Dermis blood vessel endothelial cell (primary cell): ENCODE measurements around the gene BCAS1. TPM values are rescaled to one million over a fixed set of nuclear protein-coding genes. Genes with fewer than 3 reads are reported as not detected.
"Not testable (repeated sequence)": the region's sequence is repeated elsewhere in the genome, so short reads cannot be mapped to it uniquely, and the experiment has no call there.

Source experiments
- DNase-seq: peaks from one replicate; pipeline ENCODE4 v3.0.0; 2010
- total RNA-seq: library from RNA; depleted of rRNA; stranded (reverse); fragments of >200 nt; gene quantifications from 2 replicates; pipeline ENCODE4 v1.2.3, GENCODE V29; 2014

The BCAS1 gene
- total RNA-seq, 1 donor from 2014 or later: not detected

GRCh38 chr20:54013471-54013870, 56.9 kb downstream of the BCAS1 start:
- DNase-seq: no peak

GRCh38 chr20:54011346-54011745, 59.0 kb downstream of the BCAS1 start:
- no peak for DNase-seq

DNA sequence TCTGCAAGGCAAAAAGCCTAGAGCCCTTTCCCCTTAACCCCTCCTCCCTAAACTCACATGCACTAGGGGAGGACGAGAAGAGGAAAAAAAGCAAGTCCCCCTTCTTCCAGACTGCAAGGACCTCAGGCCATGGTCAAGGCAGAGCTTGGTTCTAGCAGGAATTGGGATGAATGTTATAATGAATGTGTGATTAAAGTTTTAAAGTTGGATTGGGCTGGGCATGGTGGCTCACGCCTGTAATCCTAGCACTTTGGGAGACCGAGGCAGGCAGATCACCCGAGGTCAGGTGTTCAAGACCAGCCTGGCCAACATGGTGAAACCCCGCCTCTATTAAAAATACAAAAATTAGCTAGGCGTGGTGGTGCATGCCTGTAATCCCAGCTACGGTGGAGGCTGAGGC, 64.2 kb downstream of the BCAS1 start:
- not testable (repeated sequence) for DNase-seq

- DNase-seq: no peak
These were observed 64.9 kb downstream of the BCAS1 start for GRCh38 chr20:54005524-54005923.

DNA sequence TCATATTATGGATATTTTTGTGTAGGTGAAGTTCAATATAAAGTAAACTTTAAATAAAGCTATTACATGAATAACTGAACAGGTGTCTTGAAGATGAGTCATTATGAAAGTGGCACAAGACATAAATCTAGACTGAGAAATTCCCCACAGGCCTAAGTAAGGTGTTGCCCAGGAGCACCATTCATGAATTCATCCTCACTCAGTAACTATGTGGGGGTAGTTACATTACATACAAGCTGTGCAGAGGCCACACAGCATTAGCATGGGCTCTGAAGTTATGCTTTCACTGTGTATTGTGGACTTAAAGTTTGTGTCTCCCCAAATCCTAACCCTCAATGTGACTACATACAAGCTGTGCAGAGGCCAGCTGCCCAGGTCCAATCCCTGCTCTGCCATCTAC, 65.9 kb downstream of the BCAS1 start:
- DNase-seq: no peak

- no peak for DNase-seq
These were observed 67.7 kb downstream of the BCAS1 start for GRCh38 chr20:54002741-54003140.

DNA sequence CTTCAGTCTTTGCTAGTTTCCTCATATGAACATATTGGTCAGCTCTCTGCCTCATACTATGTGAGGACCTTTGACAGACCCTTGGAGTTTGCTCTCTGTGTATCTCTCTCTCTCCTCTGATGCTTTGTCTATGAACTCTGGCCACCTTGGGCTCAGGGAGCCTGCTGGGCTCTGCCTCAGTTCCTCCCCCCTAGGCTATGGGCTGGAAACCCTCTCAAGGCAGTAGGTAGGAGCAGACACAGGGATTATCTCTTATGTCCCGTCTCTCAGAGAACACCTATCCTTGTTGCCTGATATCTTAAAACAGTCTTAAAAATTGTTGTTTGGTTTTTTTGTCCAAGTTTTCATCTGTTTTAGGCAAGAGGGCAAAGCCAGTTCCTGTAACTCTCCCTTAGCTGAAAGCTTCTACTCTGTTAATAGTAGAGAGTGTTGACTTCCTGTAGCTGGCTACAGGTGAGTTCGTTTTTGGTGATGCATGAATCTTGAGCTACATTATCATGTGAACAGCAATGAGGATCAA, 68.3 kb downstream of the BCAS1 start:
- no peak for DNase-seq

- DNase-seq: no peak
These were observed 69.5 kb downstream of the BCAS1 start for GRCh38 chr20:54000914-54001313.

- no peak for DNase-seq
These were observed 70.1 kb downstream of the BCAS1 start for GRCh38 chr20:54000262-54000661.

GRCh38 chr20:53999077-53999476, 71.3 kb downstream of the BCAS1 start:
- no peak for DNase-seq

- DNase-seq: no peak
These were observed 73.6 kb downstream of the BCAS1 start for GRCh38 chr20:53996584-53997486.

- no peak for DNase-seq
These were observed 74.4 kb downstream of the BCAS1 start for GRCh38 chr20:53995949-53996348.

DNA sequence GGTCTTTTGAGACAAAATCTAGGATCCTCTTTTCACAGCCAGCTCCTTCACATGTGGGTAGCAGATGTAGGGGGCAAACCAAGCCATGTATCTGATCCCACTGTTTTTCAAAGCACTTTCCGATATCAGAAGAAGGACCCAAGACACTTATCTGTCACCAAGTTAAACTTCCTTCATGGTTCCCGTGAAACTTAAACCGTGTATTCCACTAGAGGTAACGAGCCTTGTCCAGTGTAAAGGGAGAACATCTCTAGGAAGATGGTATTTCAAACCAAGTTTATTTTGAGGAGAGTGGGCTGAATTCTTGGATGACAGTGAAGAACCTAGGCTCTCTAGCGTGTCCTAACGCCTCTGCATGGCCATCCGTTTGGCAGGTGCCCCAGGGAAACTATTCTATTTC, 76.3 kb downstream of the BCAS1 start:
- no peak for DNase-seq

DNA sequence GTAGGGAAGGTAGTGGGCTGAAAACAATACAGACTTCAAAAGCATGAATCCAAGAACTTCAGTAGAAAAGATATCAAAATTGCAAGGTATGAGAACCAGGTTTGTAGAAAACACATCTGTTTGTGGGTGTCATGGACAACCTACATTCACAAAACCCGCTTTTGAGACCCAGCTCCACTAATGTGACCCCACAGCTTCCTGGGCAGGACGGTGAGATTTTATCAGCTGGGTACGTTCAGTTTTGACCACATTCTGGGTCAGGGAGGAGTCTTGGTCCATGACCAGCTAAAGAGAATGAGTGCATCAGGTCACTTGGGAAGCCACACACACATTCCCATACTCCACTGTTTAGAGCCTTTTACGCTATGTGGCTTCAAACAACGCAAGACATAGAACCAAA, 77.1 kb downstream of the BCAS1 start:
- DNase-seq: no peak

- DNase-seq: no peak
These were observed 79.5 kb downstream of the BCAS1 start for GRCh38 chr20:53990768-53991450.

GRCh38 chr20:53990003-53990402, 80.4 kb downstream of the BCAS1 start:
- no peak for DNase-seq

DNA sequence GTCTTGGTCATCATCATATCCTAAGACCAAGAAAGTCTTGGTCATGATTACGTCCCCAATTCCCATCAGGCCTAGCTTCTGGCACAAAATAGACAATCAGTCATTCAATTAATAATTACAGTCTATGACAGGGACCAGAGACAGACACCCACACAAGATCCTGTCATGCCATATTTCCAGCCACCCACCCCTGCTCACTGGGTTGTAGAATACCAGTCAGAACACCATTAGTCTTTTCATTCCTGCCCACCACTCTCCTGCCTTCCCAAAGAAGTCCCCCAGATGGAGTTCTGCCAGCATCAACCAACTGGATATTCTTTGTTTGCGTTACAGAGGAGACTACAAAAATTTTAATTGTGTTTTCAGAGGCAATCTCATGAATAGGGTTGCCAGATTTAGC, 81.0 kb downstream of the BCAS1 start:
- no peak for DNase-seq

DNA sequence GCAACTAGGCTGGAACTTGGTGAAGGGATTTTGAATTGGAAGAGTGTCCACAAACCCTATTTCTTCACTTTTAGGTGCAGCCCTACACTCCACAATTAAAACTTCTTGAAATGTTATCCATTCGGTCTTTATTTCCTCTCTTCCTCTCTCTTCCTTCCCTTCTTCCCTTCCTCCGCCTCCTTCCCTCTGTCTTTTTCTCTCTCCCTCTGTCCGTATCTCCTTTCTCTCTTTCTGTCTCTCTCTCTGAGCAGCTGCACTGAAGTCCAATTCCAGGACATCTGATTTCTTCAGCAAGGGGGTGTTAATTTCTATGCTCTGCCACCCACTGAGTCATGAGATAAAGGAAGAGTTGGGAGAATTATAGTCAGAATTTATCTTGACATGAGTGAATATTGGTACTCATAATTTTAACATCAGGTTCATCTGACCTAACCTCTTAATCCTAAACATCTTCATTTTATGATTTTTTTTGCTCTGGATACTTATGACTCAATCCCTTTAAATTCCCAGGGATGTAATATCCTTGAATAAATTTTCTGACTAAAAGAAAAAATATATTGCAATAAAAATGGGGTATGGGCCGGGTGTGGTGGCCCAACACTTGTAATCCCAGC, 84.2 kb downstream of the BCAS1 start:
- no peak for DNase-seq

DNA sequence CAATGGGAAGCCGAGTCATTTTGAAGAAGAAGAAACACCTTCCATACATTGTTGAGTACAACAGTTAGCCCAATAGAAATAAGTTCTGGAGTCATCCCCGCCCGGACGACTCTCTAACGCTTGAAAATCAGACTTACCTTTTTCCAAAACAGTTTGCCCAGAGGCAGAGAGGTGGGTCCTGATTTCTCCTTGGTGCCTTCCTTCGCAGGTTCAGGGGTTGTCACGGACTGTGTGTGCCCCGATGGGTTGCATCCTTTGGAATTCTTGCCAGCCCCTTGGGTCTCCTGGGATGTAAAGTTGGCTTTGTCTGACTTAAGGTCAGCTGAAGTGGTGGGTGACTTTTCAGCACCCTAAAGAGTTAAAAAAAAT, 85.3 kb downstream of the BCAS1 start:
- no peak for DNase-seq

DNA sequence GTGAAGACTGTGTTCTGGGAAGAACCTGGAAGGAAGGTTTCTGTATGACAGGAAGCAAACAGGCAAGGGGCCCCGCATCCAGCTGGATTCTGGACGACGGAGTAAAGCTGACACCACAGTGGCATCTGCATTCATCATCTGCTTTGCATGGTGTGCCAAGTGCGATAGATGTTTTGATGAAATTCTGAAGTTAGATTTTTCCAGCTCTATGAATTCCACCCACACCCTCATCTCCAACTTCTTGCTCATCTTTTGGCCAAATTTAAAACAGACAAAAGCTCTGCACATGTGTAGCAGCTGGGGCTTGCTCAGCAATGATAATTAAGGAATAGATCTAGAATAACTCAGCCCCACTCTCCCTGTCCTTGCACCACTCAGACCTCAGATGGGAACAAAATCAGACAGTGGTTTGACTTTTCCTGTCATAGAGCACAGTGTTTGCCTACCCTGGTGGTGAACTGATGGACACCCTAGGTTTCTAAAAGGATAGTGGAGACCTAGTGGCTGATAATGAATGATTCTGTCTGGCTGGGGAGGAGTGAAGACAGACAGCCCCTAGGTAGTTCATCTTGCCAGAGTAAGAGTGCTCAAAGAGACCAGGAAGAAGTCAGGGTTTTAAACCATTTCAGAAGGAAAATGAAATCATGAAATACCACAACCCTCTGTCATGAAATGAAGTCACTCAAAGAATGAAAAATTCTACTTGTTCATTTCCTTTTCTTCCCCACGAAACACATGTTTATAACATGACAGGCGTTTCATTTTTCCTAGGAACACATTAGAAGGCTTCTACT, 85.8 kb downstream of the BCAS1 start:
- no peak for DNase-seq

DNA sequence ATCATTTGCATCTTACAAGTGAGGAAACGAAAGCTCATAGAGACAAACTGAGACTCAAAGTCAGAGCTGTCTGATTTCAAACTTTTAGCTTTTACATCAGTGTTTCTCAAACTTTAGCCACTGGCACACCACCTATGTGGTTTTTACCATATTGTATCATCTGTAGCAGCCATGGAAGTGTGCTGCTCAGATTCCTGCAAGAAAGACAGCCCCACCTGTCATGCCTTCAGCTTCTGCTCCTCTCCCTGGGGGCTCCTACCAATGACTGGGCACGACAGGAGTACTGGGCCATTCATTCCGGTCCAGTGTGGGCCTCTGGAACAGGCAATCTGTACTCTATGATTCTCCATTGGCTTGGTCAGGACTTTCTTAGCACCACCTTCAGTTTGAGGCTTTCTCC, 87.0 kb downstream of the BCAS1 start:
- DNase-seq: no peak

DNA sequence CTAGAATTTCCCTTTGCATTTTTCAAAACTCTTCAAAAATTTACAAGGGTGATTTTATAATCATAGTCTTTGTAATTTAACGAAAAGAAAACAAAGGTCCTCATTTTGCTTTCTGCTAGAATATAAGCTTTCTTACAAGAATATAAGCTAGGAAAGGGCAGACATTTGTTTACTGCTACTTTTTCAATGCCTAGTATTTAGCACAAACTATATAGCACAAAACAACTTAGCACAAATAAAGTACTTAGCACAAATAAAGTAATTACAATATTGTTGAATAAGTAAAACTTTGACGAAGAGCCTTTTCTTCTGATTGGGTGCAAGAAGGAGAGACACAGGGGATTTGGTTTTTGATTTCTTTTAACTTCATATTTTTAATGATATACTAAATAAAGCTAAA, 87.8 kb downstream of the BCAS1 start:
- no peak for DNase-seq
